Esophagus squamous epithelium (tissue), 5 donors: ENCODE measurements around the gene PEX7. TPM values are rescaled to one million over a fixed set of nuclear protein-coding genes. Genes with fewer than 3 reads are reported as not detected.
A peak's percentile ranks its signal among the peaks of the same experiment; 100 is the strongest.

ENCODE experiments used
- DNase-seq: peaks from one replicate; lab custom pipeline; 2025; lab: John Stamatoyannopoulos, UW
- H3K27ac ChIP-seq, 4 donors: fragments of 200-600 bp; sonication (generic); one replicate each; pipeline ENCODE4 v1.5.1; 2016 to 2019; ENCODE audit warnings: mild to moderate bottlenecking in 1 of 4
- H3K27me3 ChIP-seq, 4 donors: fragments of 200-600 bp; sonication (generic); 1 replicate in 3 of 4; 2 replicates in 1 of 4; pipeline versions ENCODE4 v1.5.1 to v1.6.0; 2017 to 2021; ENCODE audit warnings: antibody characterized with exemption in 1 of 4
- H3K36me3 ChIP-seq, 3 donors: fragments of 200-600 bp; sonication (generic); one replicate each; pipeline ENCODE4 v1.5.1; 2016 to 2019
- H3K4me1 ChIP-seq, 3 donors: fragments of 200-600 bp; sonication (generic); one replicate each; pipeline ENCODE4 v1.5.1; 2017 to 2019
- H3K4me3 ChIP-seq, 4 donors: fragments of 200-600 bp; sonication (generic); 1 replicate in 3 of 4; 2 replicates in 1 of 4; pipeline ENCODE4 v1.5.1; 2016 to 2019; ENCODE audit warnings: mild to moderate bottlenecking in 2 of 4, moderate library complexity in 1 of 4
- H3K9me3 ChIP-seq, 3 donors: fragments of 200-600 bp; sonication (generic); one replicate each; pipeline ENCODE4 v1.5.1; 2016 to 2019
- POLR2A ChIP-seq, 4 donors: fragments of 450-650 bp; IDR thresholded peaks; one replicate each; pipeline ENCODE4 v1.6.1; 2017; ENCODE audit warnings: antibody characterized with exemption in 4 of 4, mild to moderate bottlenecking in 4 of 4, moderate library complexity in 3 of 4
- WGBS, 2 donors: methylation state at CpG; one replicate each; pipeline ENCODE4 v1.1.5; 2018; 5-methylcytosine and 5-hydroxymethylcytosine counted together
- intact Hi-C: fragments of 100-400 bp; cut with DNase I; formaldehyde crosslinking; loops from one replicate; pipeline ENCODE4 v1.15.0; 2022
- total RNA-seq, 4 donors: library from RNA; depleted of rRNA; stranded (reverse); fragments of >200 nt; gene quantifications; one replicate each; pipeline ENCODE4 v1.1.0, GENCODE V29; 2016
- TF ChIP-seq, protein P1 (sequence below), 6 experiments: fragments of 450-650 bp in 4 of 6; fragments of 200-600 bp in 2 of 6; sonication (generic) in 2 of 6; IDR thresholded peaks; one replicate each; pipeline ENCODE4 v1.5.1; 2016 to 2019; ENCODE audit warnings: antibody characterized with exemption in 6 of 6, mild to moderate bottlenecking in 4 of 6, moderate library complexity in 4 of 6
- donor health status: DM: yes; HTN: yes; CAD: no.

PEX7 gene
- total RNA-seq, 4 donors from 2014 or later: 5.4 to 14.2 (median 11.8) TPM

DNA sequence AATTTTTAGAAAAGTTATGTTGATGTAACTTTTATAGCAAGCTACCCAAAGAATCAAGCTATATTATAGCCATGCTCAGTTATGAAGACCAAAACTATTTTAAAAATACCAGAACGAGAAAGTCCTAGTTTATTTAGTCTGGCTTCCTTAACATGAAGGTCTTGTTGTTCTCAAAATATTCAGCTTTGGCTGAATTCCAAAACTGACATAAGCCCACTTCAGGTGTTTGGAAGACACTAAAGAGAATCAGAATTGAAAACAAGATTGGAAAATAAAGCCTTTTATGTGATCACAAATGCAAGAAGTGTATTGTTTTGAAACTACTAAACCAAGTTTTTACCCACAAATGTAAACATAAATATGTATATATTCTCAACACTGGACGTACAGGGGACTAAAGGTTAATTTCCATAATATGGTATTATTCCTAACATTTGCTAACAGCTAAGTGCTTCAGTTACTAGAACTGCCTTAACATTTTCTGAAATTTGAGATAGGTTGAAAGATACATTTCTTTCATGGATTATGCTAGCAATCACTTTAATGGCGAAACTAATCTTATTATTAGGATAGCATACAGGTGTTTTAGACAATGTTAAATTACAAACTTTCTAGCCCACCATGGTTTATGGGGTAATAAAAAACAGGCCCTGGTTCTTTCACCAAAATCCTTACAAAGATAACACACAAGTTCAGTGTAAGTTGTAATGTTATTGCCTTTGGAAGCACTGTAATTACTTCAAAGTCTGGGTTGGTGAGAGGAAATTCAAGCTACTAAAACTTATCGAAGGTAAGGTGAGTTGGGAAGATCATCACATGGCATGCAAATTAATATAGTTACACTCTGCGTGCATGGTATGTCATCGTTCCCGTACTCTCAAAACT lies 31.7 kb upstream of the PEX7 start:
- Histone ChIP-seq H3K4me1 (peaks cover 13 to 67% (median 35%) of the 10 kb centered on the region in 3 donors), H3K27ac (peak overlapping the region; percentile 92 to 96 (median 94)), H3K4me3 (peak overlapping the region; percentile 90 to 97 (median 96)), H3K9me3 (no peaks in the 10 kb centered on the region), H3K27me3 (no peaks in the 10 kb centered on the region), H3K36me3 (no peaks in the 10 kb centered on the region)
- intact Hi-C loops: loop anchor here (2.0 to 10.0 kb wide), 2 partner anchors 146 to 206 kb away; no protein-coding TSS in a partner anchor
- no peak for TF ChIP-seq POLR2A (IDR thresholded peaks at IDR 0.05)
- TF ChIP-seq, protein P1, sequence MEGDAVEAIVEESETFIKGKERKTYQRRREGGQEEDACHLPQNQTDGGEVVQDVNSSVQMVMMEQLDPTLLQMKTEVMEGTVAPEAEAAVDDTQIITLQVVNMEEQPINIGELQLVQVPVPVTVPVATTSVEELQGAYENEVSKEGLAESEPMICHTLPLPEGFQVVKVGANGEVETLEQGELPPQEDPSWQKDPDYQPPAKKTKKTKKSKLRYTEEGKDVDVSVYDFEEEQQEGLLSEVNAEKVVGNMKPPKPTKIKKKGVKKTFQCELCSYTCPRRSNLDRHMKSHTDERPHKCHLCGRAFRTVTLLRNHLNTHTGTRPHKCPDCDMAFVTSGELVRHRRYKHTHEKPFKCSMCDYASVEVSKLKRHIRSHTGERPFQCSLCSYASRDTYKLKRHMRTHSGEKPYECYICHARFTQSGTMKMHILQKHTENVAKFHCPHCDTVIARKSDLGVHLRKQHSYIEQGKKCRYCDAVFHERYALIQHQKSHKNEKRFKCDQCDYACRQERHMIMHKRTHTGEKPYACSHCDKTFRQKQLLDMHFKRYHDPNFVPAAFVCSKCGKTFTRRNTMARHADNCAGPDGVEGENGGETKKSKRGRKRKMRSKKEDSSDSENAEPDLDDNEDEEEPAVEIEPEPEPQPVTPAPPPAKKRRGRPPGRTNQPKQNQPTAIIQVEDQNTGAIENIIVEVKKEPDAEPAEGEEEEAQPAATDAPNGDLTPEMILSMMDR (IDR thresholded peaks at IDR 0.05): no peak
- WGBS, 2 donors: 12 to 14% methylated on average over 7 of the region's 7 CpGs
- DNase-seq: no peak

DNA sequence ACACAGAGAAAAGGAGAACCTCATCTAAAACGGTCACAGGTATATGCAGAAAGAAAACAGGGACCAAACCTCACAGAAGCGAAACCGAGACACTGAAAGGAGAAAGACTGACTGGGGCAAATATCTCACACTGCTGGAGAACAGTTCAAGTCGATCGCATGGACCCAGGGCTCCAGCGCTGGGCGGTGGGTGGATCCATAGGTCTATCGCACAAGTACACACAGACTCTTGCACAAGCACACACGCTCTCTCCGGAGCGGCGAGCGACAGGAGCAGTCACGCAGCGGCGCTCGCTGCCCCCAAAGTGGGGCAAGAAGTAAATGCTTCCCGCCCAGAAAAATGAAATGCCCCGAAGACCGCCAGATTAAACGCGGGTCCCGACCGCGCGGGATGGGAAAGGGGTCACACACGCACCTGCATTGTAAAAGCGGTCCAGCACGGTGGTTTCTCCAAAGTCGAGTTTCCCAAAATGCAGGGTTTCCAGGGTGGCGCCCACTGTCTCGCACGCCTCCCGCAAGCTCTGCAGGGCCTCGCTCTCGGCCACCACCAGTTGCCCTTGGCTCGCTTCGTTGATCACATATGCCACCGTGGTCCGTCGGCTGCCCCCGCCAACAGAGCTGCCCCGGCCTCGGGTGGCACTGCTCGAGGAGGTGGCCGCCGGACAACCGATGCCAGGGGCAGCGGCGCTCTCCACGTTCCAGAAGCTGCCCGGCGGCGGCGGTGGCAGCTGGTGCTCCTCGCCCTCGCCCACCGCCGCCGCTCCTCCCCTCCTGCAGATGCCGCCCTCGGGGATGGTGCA lies 30.9 kb upstream of the PEX7 start:
- TF ChIP-seq POLR2A (IDR thresholded peaks at IDR 0.05): peak in 2 of 4 donors; percentile 58 to 59
- TF ChIP-seq, protein P1 (IDR thresholded peaks at IDR 0.05): no peak
- intact Hi-C loops: loop anchor here (2.0 to 10.0 kb wide), 2 partner anchors 147 to 207 kb away; no protein-coding TSS in a partner anchor
- peak overlapping the region; percentile 90 to 97 (median 96) for H3K4me3 ChIP-seq
- H3K4me1 ChIP-seq: peaks cover 7 to 59% (median 27%) of the 10 kb centered on the region in 3 donors
- no peak for DNase-seq
- H3K27me3 ChIP-seq: no peaks in the 10 kb centered on the region
- peak overlapping the region; percentile 92 to 96 (median 94) for H3K27ac ChIP-seq
- WGBS, 2 donors: 0 to 6% methylated on average over 11 of the region's 62 CpGs
- no peaks in the 10 kb centered on the region for H3K9me3 ChIP-seq
- H3K36me3 ChIP-seq: no peaks in the 10 kb centered on the region

DNA sequence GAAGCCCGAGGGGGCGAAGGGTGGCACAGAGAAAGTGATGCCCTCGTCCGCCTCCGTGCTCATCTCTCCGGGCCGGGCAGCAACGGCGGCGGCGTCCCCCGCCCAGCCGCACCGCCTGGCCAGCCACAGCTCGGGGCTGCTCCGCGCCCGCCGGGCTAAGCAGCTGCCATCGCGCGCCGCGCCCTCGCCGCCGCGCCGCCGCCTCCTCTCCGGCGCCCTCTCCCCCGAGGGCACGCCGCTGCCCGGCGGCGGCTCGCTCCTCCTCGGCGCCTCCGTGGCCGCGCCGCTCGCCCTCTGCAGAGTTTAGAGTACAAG lies 30.3 kb upstream of the PEX7 start:
- WGBS, 2 donors: 0% methylated on average over 1 of the region's 46 CpGs; no CpG with 5 or more reads in 1 of the 2 donors
- Histone ChIP-seq H3K27me3 (no peaks in the 10 kb centered on the region), H3K4me3 (peak overlapping the region; percentile 90 to 97 (median 96)), H3K27ac (peak overlapping the region; percentile 92 to 96 (median 94)), H3K9me3 (no peaks in the 10 kb centered on the region), H3K36me3 (no peaks in the 10 kb centered on the region), H3K4me1 (peaks cover 7 to 53% (median 24%) of the 10 kb centered on the region in 3 donors)
- intact Hi-C loops: loop anchor here (10.0 kb wide), 1 partner anchor 207 kb away; no protein-coding TSS in a partner anchor
- DNase-seq: no peak
- no peak for TF ChIP-seq POLR2A (IDR thresholded peaks at IDR 0.05)
- TF ChIP-seq, protein P1 (IDR thresholded peaks at IDR 0.05): no peak

DNA sequence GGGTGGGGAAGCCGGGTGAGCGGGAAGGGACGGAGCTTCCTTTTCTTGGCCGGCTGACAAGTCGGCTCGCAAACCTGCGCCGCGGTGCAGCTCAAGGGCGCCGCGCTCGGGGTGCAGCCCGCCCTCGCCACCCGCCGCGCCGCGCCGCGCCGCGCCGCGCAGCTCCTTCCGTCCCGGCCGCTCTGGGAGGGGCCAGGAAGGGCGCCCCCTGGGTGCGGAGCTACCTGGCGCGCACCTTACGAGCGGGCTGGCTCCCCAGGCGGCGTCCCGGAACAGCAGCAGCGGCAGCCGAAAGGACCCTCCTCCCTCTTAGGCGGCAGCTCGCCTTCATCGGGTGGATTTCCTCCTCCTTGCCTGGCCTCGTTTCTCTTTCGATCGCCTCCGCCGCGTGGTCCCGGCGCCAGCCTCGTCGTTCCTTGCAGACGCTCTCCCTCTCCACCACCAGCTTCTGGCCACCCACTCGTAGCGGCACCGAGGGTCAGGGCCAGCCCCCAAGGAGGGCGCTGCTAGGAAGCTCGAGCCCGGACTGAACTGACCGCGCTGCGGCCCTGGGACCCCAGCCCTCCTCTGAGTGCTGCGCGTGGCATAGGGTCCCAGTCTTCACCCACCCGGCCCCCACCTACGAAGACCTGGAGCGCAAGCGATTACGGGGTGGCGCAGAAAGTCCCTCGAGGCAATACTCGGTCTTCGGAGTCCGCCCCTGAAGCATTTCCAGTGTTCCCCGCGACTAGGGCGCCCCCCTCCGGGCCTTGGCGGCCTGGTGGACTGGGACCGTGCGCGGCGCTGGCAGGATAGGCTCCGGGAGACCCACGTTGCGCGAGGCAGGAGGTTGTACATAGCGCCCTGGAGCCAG lies 29.8 kb upstream of the PEX7 start, which contains the start of gene MAP3K5:
Gene MAP3K5, minus strand, starts transcription at position 68 of the 853 bp plus-strand sequence. CDS start 320 bp downstream, outside the sequence.
- Histone ChIP-seq H3K4me3 (peak within 1 kb of the TSS; percentile 90 to 97 (median 96)), H3K27ac (peak within 1 kb of the TSS; percentile 92 to 96 (median 94)), H3K9me3 (no peaks in the 10 kb centered on the region), H3K27me3 (no peaks in the 10 kb centered on the region), H3K4me1 (peaks cover 7 to 47% (median 18%) of the 10 kb centered on the region in 3 donors), H3K36me3 (no peaks in the 10 kb centered on the region)
- DNase-seq: peak; percentile 72
- intact Hi-C loops: loop anchor here (10.0 kb wide), 1 partner anchor 208 kb away; no protein-coding TSS in a partner anchor
- whole genome bisulfite sequencing, 2 donors: 0% methylated on average over 3 to 14 of the region's 89 CpGs
- TF ChIP-seq POLR2A (IDR thresholded peaks at IDR 0.05): peak in 3 of 4 donors; percentile 17 to 64 (median 46)
- TF ChIP-seq, protein P1 (IDR thresholded peaks at IDR 0.05): peak; percentile 75 to 95 (median 88)
